ENCODE measurements around the gene HELT.

DNA sequence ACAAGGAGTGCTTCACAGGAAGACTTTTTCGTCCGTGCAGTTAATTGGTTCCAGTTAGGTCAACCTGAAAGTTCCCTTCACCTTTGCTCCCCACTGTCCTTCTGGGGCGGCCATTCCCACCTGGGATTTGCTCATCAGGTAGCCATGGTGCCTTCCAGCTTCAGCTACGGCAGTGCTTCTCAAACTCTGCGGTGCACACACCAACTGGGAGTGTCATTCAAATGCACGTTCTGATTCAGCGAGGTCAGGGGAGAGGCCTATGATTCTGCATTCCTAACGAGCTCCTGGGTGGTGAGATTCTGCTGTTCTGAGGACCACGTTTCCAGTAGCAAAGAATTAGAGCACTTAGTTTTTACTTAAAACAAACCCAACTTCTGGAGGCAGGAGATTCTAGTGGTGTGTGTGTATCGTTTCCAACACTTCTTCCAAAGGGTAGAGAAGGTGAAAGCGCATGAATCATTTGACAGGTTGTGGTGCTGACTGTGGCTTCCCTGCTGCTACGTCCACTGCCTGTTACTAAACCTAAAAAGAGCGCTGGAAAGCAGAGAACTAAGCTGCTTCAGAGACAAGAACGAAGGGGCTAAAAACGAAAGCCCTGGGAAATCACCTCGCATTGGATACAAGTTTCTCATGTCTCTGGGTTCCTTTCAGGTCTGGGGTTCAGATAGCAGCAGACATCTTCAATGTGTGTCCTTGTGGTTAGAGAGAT lies 4.7 kb upstream of the HELT start:
- TF ChIP-seq, protein P1, sequence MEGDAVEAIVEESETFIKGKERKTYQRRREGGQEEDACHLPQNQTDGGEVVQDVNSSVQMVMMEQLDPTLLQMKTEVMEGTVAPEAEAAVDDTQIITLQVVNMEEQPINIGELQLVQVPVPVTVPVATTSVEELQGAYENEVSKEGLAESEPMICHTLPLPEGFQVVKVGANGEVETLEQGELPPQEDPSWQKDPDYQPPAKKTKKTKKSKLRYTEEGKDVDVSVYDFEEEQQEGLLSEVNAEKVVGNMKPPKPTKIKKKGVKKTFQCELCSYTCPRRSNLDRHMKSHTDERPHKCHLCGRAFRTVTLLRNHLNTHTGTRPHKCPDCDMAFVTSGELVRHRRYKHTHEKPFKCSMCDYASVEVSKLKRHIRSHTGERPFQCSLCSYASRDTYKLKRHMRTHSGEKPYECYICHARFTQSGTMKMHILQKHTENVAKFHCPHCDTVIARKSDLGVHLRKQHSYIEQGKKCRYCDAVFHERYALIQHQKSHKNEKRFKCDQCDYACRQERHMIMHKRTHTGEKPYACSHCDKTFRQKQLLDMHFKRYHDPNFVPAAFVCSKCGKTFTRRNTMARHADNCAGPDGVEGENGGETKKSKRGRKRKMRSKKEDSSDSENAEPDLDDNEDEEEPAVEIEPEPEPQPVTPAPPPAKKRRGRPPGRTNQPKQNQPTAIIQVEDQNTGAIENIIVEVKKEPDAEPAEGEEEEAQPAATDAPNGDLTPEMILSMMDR (IDR thresholded peaks at IDR 0.05; ENCODE audit: borderline replicate concordance, extremely low read depth, low read length, poor library complexity, severe bottlenecking): no peak
- TF ChIP-seq EZH2 (IDR thresholded peaks at IDR 0.05; ENCODE audit: borderline replicate concordance, low read depth, low read length, severe bottlenecking): no peak

Data from DND-41 (cell line).